ENCODE data around the gene HIPK3. TPM values are rescaled to one million over a fixed set of nuclear protein-coding genes. Genes with fewer than 3 reads are reported as not detected.

The HIPK3 gene
- polyA plus RNA-seq, 1 donor (not counting 4 experiments of a cell fraction or from before 2014, with no cell fraction given), result 37.3 TPM

- FAIRE-seq, result no peak
- H3K9me3 ChIP-seq (ENCODE audit: control insufficient read depth, low read depth, low read length), result no peaks in the 10 kb centered on the region
- peaks cover 14% of the 10 kb centered on the region for H4K20me1 ChIP-seq (ENCODE audit: control insufficient read depth, extremely low read depth, insufficient read depth, low read length)
- no peak overlapping the region for H3K4me3 ChIP-seq (ENCODE audit: control insufficient read depth in 2 of 3, extremely low read depth in 1 of 3, insufficient read depth in 2 of 3, low read depth in 1 of 3, low read length in 3 of 3)
- no peak overlapping the region for H3K4me2 ChIP-seq (ENCODE audit: control insufficient read depth, extremely low read depth, insufficient read depth, low read depth, low read length)
- no peaks in the 10 kb centered on the region for H3K27me3 ChIP-seq (ENCODE audit: control insufficient read depth, extremely low read depth, insufficient read depth, low read length)
- H2AFZ ChIP-seq (ENCODE audit: control insufficient read depth, low read length), result no peak overlapping the region
- H3K27ac ChIP-seq (ENCODE audit: control insufficient read depth, insufficient read depth, low read length), result no peak overlapping the region
- H3K9ac ChIP-seq (ENCODE audit: control insufficient read depth, extremely low read depth, insufficient read depth, low read length), result no peak overlapping the region
- TF ChIP-seq CTCF (optimal IDR thresholded peaks at IDR 0.05 in 1 of 3, IDR thresholded peaks at IDR 0.05 in 1 of 3, conservative IDR thresholded peaks at IDR 0.05 in 1 of 3; ENCODE audit: extremely low read depth in 1 of 3, insufficient read depth in 2 of 3, low read length in 3 of 3) (no peak), EZH2 (IDR thresholded peaks at IDR 0.05; ENCODE audit: low read length) (no peak)
- DNase-seq (ENCODE audit: low read depth, low spot score), result no peak
- no peaks in the 10 kb centered on the region for H3K9me1 ChIP-seq (ENCODE audit: control insufficient read depth, extremely low read depth, insufficient read depth, low read length)
- dilution Hi-C loops (cut with MboI; ENCODE audit: extremely low pct_ligation_motif_present, low sequenced_read_pairs), result no loop called here
- H3K4me1 ChIP-seq (ENCODE audit: control insufficient read depth, extremely low read depth, insufficient read depth, low read length), result no peaks in the 10 kb centered on the region
- H3K79me2 ChIP-seq (ENCODE audit: control insufficient read depth, insufficient read depth, low read length), result peaks cover 68% of the 10 kb centered on the region
- H3K36me3 ChIP-seq (ENCODE audit: control insufficient read depth in 2 of 2, extremely low read depth in 1 of 2, insufficient read depth in 2 of 2, low read length in 2 of 2), result no peaks in the 10 kb centered on the region
These were observed 53.7 kb downstream of the HIPK3 start for GRCh38 chr11:33310720-33311500.

GRCh38 chr11:33311680-33312079 lies 54.5 kb downstream of the HIPK3 start:
- no peaks in the 10 kb centered on the region for H3K9me1 ChIP-seq (ENCODE audit: control insufficient read depth, extremely low read depth, insufficient read depth, low read length)
- FAIRE-seq, result no peak
- no peak for DNase-seq (ENCODE audit: low read depth, low spot score)
- H4K20me1 ChIP-seq (ENCODE audit: control insufficient read depth, extremely low read depth, insufficient read depth, low read length), result peaks cover 12% of the 10 kb centered on the region
- no peaks in the 10 kb centered on the region for H3K9me3 ChIP-seq (ENCODE audit: control insufficient read depth, low read depth, low read length)
- H3K27me3 ChIP-seq (ENCODE audit: control insufficient read depth, extremely low read depth, insufficient read depth, low read length), result no peaks in the 10 kb centered on the region
- H3K36me3 ChIP-seq (ENCODE audit: control insufficient read depth in 2 of 2, extremely low read depth in 1 of 2, insufficient read depth in 2 of 2, low read length in 2 of 2), result no peaks in the 10 kb centered on the region
- H3K79me2 ChIP-seq (ENCODE audit: control insufficient read depth, insufficient read depth, low read length), result peaks cover 72% of the 10 kb centered on the region
- H3K4me3 ChIP-seq (ENCODE audit: control insufficient read depth in 2 of 3, extremely low read depth in 1 of 3, insufficient read depth in 2 of 3, low read depth in 1 of 3, low read length in 3 of 3), result no peak overlapping the region
- H3K4me2 ChIP-seq (ENCODE audit: control insufficient read depth, extremely low read depth, insufficient read depth, low read depth, low read length), result no peak overlapping the region
- dilution Hi-C loops (cut with MboI; ENCODE audit: extremely low pct_ligation_motif_present, low sequenced_read_pairs), result no loop called here
- H3K4me1 ChIP-seq (ENCODE audit: control insufficient read depth, extremely low read depth, insufficient read depth, low read length), result no peaks in the 10 kb centered on the region
- no peak overlapping the region for H3K27ac ChIP-seq (ENCODE audit: control insufficient read depth, insufficient read depth, low read length)
- no peak overlapping the region for H2AFZ ChIP-seq (ENCODE audit: control insufficient read depth, low read length)
- H3K9ac ChIP-seq (ENCODE audit: control insufficient read depth, extremely low read depth, insufficient read depth, low read length), result no peak overlapping the region
- TF ChIP-seq EZH2 (IDR thresholded peaks at IDR 0.05; ENCODE audit: low read length) (no peak), CTCF (optimal IDR thresholded peaks at IDR 0.05 in 1 of 3, IDR thresholded peaks at IDR 0.05 in 1 of 3, conservative IDR thresholded peaks at IDR 0.05 in 1 of 3; ENCODE audit: extremely low read depth in 1 of 3, insufficient read depth in 2 of 3, low read length in 3 of 3) (no peak)

Measured in keratinocyte (primary cell).